Measurements from ENCODE around the gene SNED1.

DNA sequence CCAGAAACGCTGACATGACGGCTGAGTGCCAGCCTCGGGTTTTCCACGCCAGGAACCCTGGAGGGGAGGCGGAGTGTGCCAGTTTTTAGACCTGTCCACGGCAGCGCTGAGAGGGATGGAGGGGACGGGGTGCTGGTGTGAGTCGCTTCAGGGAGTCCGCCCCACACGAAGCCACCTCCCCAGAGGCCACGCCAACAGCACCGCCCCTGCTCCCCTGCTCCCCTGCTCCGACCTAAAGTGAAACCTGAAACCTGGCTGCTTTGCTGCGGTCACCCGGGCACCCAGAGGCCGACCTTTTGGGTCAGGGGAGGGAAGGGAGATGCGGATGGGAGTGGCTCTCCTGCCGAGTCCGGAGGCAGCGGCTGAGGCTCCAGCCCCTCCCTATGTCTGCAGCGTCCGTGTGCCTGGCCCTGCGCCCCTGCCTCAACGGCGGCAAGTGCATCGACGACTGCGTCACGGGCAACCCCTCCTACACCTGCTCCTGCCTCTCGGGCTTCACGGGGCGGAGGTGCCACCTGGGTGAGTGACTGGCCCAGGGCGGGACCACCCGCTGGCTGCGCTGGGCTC lies 38.1 kb downstream of the SNED1 start:
- TF ChIP-seq, protein P1, sequence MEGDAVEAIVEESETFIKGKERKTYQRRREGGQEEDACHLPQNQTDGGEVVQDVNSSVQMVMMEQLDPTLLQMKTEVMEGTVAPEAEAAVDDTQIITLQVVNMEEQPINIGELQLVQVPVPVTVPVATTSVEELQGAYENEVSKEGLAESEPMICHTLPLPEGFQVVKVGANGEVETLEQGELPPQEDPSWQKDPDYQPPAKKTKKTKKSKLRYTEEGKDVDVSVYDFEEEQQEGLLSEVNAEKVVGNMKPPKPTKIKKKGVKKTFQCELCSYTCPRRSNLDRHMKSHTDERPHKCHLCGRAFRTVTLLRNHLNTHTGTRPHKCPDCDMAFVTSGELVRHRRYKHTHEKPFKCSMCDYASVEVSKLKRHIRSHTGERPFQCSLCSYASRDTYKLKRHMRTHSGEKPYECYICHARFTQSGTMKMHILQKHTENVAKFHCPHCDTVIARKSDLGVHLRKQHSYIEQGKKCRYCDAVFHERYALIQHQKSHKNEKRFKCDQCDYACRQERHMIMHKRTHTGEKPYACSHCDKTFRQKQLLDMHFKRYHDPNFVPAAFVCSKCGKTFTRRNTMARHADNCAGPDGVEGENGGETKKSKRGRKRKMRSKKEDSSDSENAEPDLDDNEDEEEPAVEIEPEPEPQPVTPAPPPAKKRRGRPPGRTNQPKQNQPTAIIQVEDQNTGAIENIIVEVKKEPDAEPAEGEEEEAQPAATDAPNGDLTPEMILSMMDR (IDR thresholded peaks at IDR 0.05) = no peak
- TF ChIP-seq EP300 (IDR thresholded peaks at IDR 0.05) (no peak), POLR2A (IDR thresholded peaks at IDR 0.05) (no peak), POLR2AphosphoS5 (IDR thresholded peaks at IDR 0.05) (no peak)
